IMR-90 (cell line): ENCODE results near the gene ARHGEF1. TPM values are rescaled to one million over a fixed set of nuclear protein-coding genes. Genes with fewer than 3 reads are reported as not detected.

Source experiments
- ATAC-seq: fragments of 200-7000 bp; cut with Tn5 transposase; 2 replicates; pipeline ENCODE4 v1.9.1; 2020; ENCODE audit warnings: low read depth, mild to moderate bottlenecking, moderate library complexity
- BruUV-seq: library from RNA; stranded (reverse); fragments of 400-500 nt; replicated peaks from 2 replicates; lab custom pipeline; 2021; lab: Mats Ljungman, UMichigan
- CTCF ChIA-PET: fragments of 300-600 bp; formaldehyde crosslinking; extraction: SDS; loops from one replicate; lab custom pipeline; 2021; ENCODE audit warnings: antibody characterized with exemption; lab: Yijun Ruan, JAX
- POLR2A ChIA-PET: fragments of 300-600 bp; sonication (Branson Sonifier 250); formaldehyde crosslinking; loops from one replicate; lab custom pipeline; 2022; ENCODE audit warnings: antibody characterized with exemption; ENCODE audit not compliant: unreplicated experiment; lab: Charles Lee
- DNase-seq: peaks from one replicate; pipeline ENCODE4 v3.0.0; 2013
- H2AFZ ChIP-seq: replicated peaks from 2 replicates; pipeline ENCODE3; 2013; ENCODE audit warnings: low read length, mild to moderate bottlenecking; ENCODE audit not compliant: poor library complexity
- H2AK5ac ChIP-seq: 2 replicates; pipeline ENCODE4 v1.6.1; 2013; ENCODE audit warnings: low read depth, low read length, inconsistent platforms
- H2AK9ac ChIP-seq: replicated peaks from 2 replicates; pipeline ENCODE3; 2013; ENCODE audit warnings: mild to moderate bottlenecking, low read depth, low read length, moderate library complexity; ENCODE audit not compliant: poor library complexity
- H2BK120ac ChIP-seq: 2 replicates; pipeline ENCODE4 v1.6.1; 2013; ENCODE audit warnings: low read depth, low read length, inconsistent platforms
- H2BK15ac ChIP-seq: 3 replicates; pipeline ENCODE4 v1.6.1; 2013; ENCODE audit warnings: low read depth, low read length, inconsistent platforms
- H2BK20ac ChIP-seq: 2 replicates; pipeline ENCODE4 v1.6.1; 2013; ENCODE audit warnings: low read depth, mild to moderate bottlenecking, inconsistent platforms, low read length, moderate library complexity
- H2BK5ac ChIP-seq: 2 replicates; pipeline ENCODE4 v1.6.1; 2013; ENCODE audit warnings: mild to moderate bottlenecking, low read depth, low read length, inconsistent platforms; ENCODE audit not compliant: poor library complexity, severe bottlenecking
- H3K14ac ChIP-seq: replicated peaks from 2 replicates; pipeline ENCODE4 v1.6.1; 2013; ENCODE audit warnings: low read depth, low read length, inconsistent platforms
- H3K18ac ChIP-seq: 2 replicates; pipeline ENCODE4 v1.6.1; 2013; ENCODE audit warnings: low read depth, low read length, control low read depth
- H3K23ac ChIP-seq: 2 replicates; pipeline ENCODE4 v1.6.1; 2013; ENCODE audit warnings: low read depth, low read length, inconsistent platforms
- H3K27ac ChIP-seq: 2 replicates; pipeline ENCODE4 v1.5.1; 2013; ENCODE audit warnings: mild to moderate bottlenecking, control low read depth, low read length; ENCODE audit not compliant: insufficient read depth
- H3K27me3 ChIP-seq: 2 replicates; pipeline ENCODE4 v1.6.1; 2013; ENCODE audit warnings: low read length; ENCODE audit not compliant: control insufficient read depth, insufficient read depth
- H3K36me3 ChIP-seq: 2 replicates; pipeline ENCODE4 v1.6.1; 2013; ENCODE audit warnings: low read length, mixed read lengths; ENCODE audit not compliant: control insufficient read depth, insufficient read depth
- H3K4ac ChIP-seq: 2 replicates; pipeline ENCODE4 v1.6.1; 2013; ENCODE audit warnings: low read depth, low read length, inconsistent platforms
- H3K4me1 ChIP-seq: 2 replicates; pipeline ENCODE4 v1.6.1; 2013; ENCODE audit warnings: low read length, mixed read lengths; ENCODE audit not compliant: control insufficient read depth, insufficient read depth
- H3K4me2 ChIP-seq: 2 replicates; pipeline ENCODE4 v1.6.1; 2013; ENCODE audit warnings: low read depth, mild to moderate bottlenecking, control low read depth, low read length, moderate library complexity
- H3K4me3 ChIP-seq: 2 replicates; pipeline ENCODE4 v1.5.1; 2013; ENCODE audit warnings: low read depth, mild to moderate bottlenecking, control low read depth, low read length, moderate library complexity; ENCODE audit not compliant: insufficient read depth
- H3K56ac ChIP-seq: 2 replicates; pipeline ENCODE4 v1.6.1; 2013; ENCODE audit warnings: low read length, inconsistent platforms; ENCODE audit not compliant: insufficient read depth; ENCODE audit errors: extremely low read depth
- H3K79me1 ChIP-seq, 2 experiments: 2 replicates each; pipeline ENCODE4 v1.6.1; 2013; ENCODE audit warnings: low read length in 2 of 2, inconsistent platforms in 1 of 2, low read depth in 1 of 2
- H3K9ac ChIP-seq: 2 replicates; pipeline ENCODE4 v1.6.1; 2013; ENCODE audit warnings: low read depth, low read length, control low read depth
- H3K9me1 ChIP-seq: 2 replicates; pipeline ENCODE4 v1.6.1; 2013; ENCODE audit warnings: low read length, inconsistent platforms; ENCODE audit not compliant: insufficient read depth
- H3K9me3 ChIP-seq: 2 replicates; pipeline ENCODE4 v1.6.1; 2013; ENCODE audit warnings: low read length; ENCODE audit not compliant: control insufficient read depth, insufficient read depth
- H4K20me1 ChIP-seq: 2 replicates; pipeline ENCODE4 v1.6.1; 2013; ENCODE audit warnings: low read length, inconsistent platforms; ENCODE audit not compliant: insufficient read depth
- H4K5ac ChIP-seq: 2 replicates; pipeline ENCODE4 v1.6.1; 2013; ENCODE audit warnings: mild to moderate bottlenecking, low read depth, low read length, control low read depth
- H4K8ac ChIP-seq, 2 experiments: 2 replicates each; pipeline ENCODE4 v1.6.1; 2013; ENCODE audit warnings: low read depth in 2 of 2, low read length in 2 of 2, control low read depth in 1 of 2, inconsistent platforms in 1 of 2
- H4K91ac ChIP-seq: 2 replicates; pipeline ENCODE4 v1.6.1; 2013; ENCODE audit warnings: low read depth, low read length, inconsistent platforms; ENCODE audit not compliant: insufficient read depth
- CHD1 ChIP-seq: IDR thresholded peaks from 2 replicates; pipeline ENCODE4 v1.6.1; 2012; ENCODE audit warnings: low read depth, low read length, improper control_type of control experiment
- WGBS, 2 experiments: methylation state at CpG; one replicate each; pipeline versions ENCODE4 v1.1.5 to v1.1.7; 2013; ENCODE audit warnings: missing lambda C conversion rate in 2 of 2; ENCODE audit not compliant: insufficient read length in 1 of 2; ENCODE audit errors: extremely low coverage in 2 of 2; 5-methylcytosine and 5-hydroxymethylcytosine counted together
- dilution Hi-C: fragments of 300-500 bp; cut with HindIII; formaldehyde crosslinking; loops from one replicate; pipeline ENCODE4 v1.14.3; 2018; ENCODE audit warnings: low sequenced_read_pairs; ENCODE audit not compliant: unreplicated experiment
- in situ Hi-C: fragments of 300-500 bp; cut with MboI; formaldehyde crosslinking; loops from 3 replicates; pipeline ENCODE4 v1.14.3; 2019; ENCODE audit warnings: low sequenced_read_pairs, inconsistent platforms, mixed read lengths
- intact Hi-C: fragments of 100-400 bp; cut with micrococcal nuclease; formaldehyde crosslinking; loops from 2 replicates; pipeline ENCODE4 v1.10.0; 2022
- polyA plus RNA-seq, 3 experiments: library from polyadenylated mRNA; depleted of rRNA; stranded (reverse); fragments of >200 nt; gene quantifications; 2 replicates each; pipeline ENCODE4 v1.2.3, GENCODE V29; 2012; ENCODE audit warnings: low replicate concordance in 1 of 3
- total RNA-seq: library from RNA; depleted of rRNA; stranded (reverse); fragments of >200 nt; gene quantifications from 2 replicates; pipeline ENCODE4 v1.2.3, GENCODE V29; 2012

Gene ARHGEF1
- total and polyA plus RNA-seq, 2 of the 4 experiments (the other 2 are of a cell fraction), result 11.5 to 47.1 TPM

GRCh38 chr19:41941410-41942202, 58.6 kb downstream of the ARHGEF1 start:
- Histone ChIP-seq H3K4me1 (no peaks in the 10 kb centered on the region; the same call in 1 of the 2 replicates), H3K18ac (no peak overlapping the region), H2BK5ac (no peak overlapping the region), H3K4me3 (no peak overlapping the region), H3K23ac (no peak overlapping the region), H2BK120ac (no peak overlapping the region), H2BK15ac (no peak overlapping the region), H3K9me3 (no peaks in the 10 kb centered on the region), H3K27me3 (peaks cover 9% of the 10 kb centered on the region), H4K91ac (no peak overlapping the region), H4K8ac (no peak overlapping the region), H3K9me1 (no peaks in the 10 kb centered on the region), H3K36me3 (no peaks in the 10 kb centered on the region), H2AK5ac (no peak overlapping the region; the same call in 1 of the 2 replicates), H3K9ac (no peak overlapping the region), H3K56ac (no peak overlapping the region), H3K27ac (no peak overlapping the region), H2AFZ (no peak overlapping the region), H3K79me1 (no peaks in the 10 kb centered on the region), H3K14ac (no peak overlapping the region), H3K4ac (no peak overlapping the region), H4K20me1 (no peaks in the 10 kb centered on the region), H3K4me2 (no peak overlapping the region), H2AK9ac (peak overlapping the region; percentile 42), H2BK20ac (no peak overlapping the region), H4K5ac (no peak overlapping the region)
- BruUV-seq, result no TSS peak
- CTCF ChIA-PET, result interaction anchor here (1.4 kb wide), 1 partner anchor 10 kb away, joined by 5 read pairs; no protein-coding TSS in a partner anchor
- WGBS, 2 experiments, result 86% methylated on average over 4 of the region's 9 CpGs; no CpG with 5 or more reads in 1 of the 2 experiments
- TF ChIP-seq CHD1, result no peak
- in situ Hi-C loops, result no loop called here
- no peak for DNase-seq
- dilution Hi-C loops, result no loop called here
- ATAC-seq, result no peak
- intact Hi-C loops, result no loop called here
- POLR2A ChIA-PET, result no interaction called here
